ENCODE results near the gene STMP1. TPM values are rescaled to one million over a fixed set of nuclear protein-coding genes. Genes with fewer than 3 reads are reported as not detected.

Gene STMP1
- total RNA-seq, 1 experiment from 2014 or later, result 26.1 TPM

- no peak for TF ChIP-seq ATF3 (CRISPR knock-in tag; conservative IDR thresholded peaks at IDR 0.05)
- no peak for TF ChIP-seq ZNF138 (CRISPR knock-in tag; conservative IDR thresholded peaks at IDR 0.05)
- TF ChIP-seq SOX15 (CRISPR knock-in tag; IDR thresholded peaks at IDR 0.05), result no peak
- no peak for TF ChIP-seq E2F4 (CRISPR knock-in tag; IDR thresholded peaks at IDR 0.05; ENCODE audit: borderline replicate concordance, low read depth)
- TF ChIP-seq EMX1 (CRISPR knock-in tag; IDR thresholded peaks at IDR 0.05), result no peak
- no peak for TF ChIP-seq RORB (CRISPR knock-in tag; IDR thresholded peaks at IDR 0.05)
- TF ChIP-seq, protein P1, sequence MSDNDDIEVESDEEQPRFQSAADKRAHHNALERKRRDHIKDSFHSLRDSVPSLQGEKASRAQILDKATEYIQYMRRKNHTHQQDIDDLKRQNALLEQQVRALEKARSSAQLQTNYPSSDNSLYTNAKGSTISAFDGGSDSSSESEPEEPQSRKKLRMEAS (CRISPR knock-in tag; IDR thresholded peaks at IDR 0.05), result no peak
- no peak for TF ChIP-seq SP1 (CRISPR knock-in tag; conservative IDR thresholded peaks at IDR 0.05)
Observed at GRCh38 chr7:135719688-135720087, 57.4 kb downstream of the STMP1 start (continued).

GRCh38 chr7:135721198-135721820, 59.0 kb downstream of the STMP1 start:
- Mint-ChIP-seq H3K27me3 (ENCODE audit: low read depth) (no peaks in the 10 kb centered on the region), H3K4me1 (peaks cover 7% of the 10 kb centered on the region), H3K9me3 (no peaks in the 10 kb centered on the region), H3K36me3 (no peaks in the 10 kb centered on the region), H3K27ac (no peak overlapping the region), H3K4me3 (no peak overlapping the region)
- TF ChIP-seq, protein P2, sequence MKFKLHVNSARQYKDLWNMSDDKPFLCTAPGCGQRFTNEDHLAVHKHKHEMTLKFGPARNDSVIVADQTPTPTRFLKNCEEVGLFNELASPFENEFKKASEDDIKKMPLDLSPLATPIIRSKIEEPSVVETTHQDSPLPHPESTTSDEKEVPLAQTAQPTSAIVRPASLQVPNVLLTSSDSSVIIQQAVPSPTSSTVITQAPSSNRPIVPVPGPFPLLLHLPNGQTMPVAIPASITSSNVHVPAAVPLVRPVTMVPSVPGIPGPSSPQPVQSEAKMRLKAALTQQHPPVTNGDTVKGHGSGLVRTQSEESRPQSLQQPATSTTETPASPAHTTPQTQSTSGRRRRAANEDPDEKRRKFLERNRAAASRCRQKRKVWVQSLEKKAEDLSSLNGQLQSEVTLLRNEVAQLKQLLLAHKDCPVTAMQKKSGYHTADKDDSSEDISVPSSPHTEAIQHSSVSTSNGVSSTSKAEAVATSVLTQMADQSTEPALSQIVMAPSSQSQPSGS (CRISPR knock-in tag; IDR thresholded peaks at IDR 0.05; ENCODE audit: borderline replicate concordance, low read depth), result no peak
- no peak for TF ChIP-seq RORB (CRISPR knock-in tag; IDR thresholded peaks at IDR 0.05)
- TF ChIP-seq SMAD4 (CRISPR knock-in tag; IDR thresholded peaks at IDR 0.05), result no peak
- no peak for TF ChIP-seq ZNF138 (CRISPR knock-in tag; conservative IDR thresholded peaks at IDR 0.05)
- TF ChIP-seq, protein P3, sequence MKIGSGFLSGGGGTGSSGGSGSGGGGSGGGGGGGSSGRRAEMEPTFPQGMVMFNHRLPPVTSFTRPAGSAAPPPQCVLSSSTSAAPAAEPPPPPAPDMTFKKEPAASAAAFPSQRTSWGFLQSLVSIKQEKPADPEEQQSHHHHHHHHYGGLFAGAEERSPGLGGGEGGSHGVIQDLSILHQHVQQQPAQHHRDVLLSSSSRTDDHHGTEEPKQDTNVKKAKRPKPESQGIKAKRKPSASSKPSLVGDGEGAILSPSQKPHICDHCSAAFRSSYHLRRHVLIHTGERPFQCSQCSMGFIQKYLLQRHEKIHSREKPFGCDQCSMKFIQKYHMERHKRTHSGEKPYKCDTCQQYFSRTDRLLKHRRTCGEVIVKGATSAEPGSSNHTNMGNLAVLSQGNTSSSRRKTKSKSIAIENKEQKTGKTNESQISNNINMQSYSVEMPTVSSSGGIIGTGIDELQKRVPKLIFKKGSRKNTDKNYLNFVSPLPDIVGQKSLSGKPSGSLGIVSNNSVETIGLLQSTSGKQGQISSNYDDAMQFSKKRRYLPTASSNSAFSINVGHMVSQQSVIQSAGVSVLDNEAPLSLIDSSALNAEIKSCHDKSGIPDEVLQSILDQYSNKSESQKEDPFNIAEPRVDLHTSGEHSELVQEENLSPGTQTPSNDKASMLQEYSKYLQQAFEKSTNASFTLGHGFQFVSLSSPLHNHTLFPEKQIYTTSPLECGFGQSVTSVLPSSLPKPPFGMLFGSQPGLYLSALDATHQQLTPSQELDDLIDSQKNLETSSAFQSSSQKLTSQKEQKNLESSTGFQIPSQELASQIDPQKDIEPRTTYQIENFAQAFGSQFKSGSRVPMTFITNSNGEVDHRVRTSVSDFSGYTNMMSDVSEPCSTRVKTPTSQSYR (CRISPR knock-in tag; IDR thresholded peaks at IDR 0.05), result no peak
- ATAC-seq (peak; percentile 80), DNase-seq (ENCODE audit: low spot score) (no peak)
- POLR2A ChIA-PET, result interaction anchor here (1.2 kb wide), 1 partner anchor 16 kb away, joined by 3 read pairs; no protein-coding TSS in a partner anchor
- CTCF ChIA-PET, result interaction anchor here (0.6 to 1.6 kb wide), 4 partner anchors 9 to 191 kb away, joined by 3 to 15 read pairs (median 4); no protein-coding TSS in a partner anchor

DNA sequence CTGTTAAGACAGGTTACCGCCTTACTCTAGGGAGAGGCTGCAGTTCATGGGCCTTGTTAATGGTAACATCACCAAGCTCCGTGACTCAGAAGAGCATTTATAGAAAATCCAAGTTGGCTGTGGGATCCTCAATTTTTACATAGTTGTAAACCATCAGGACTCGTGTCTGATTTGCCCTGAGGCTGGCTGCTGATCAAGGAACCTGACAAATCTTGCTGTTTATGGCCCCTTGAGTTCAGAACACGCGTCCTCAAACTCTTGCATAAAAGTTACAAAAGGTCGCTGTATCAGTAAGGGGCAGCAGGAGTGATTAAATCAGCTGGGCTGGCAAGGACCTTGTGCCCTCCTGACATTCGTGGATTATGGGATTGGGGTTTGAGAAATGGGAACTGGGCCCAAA, 61.1 kb downstream of the STMP1 start:
- H3K4me1 Mint-ChIP-seq, result peaks cover 19% of the 10 kb centered on the region
- H3K4me3 Mint-ChIP-seq, result no peak overlapping the region
- H3K27ac Mint-ChIP-seq, result no peak overlapping the region
- no peaks in the 10 kb centered on the region for H3K36me3 Mint-ChIP-seq
- no peak for DNase-seq (ENCODE audit: low spot score)
- CTCF ChIA-PET, result interaction anchor here (1.8 kb wide), 1 partner anchor 12 kb away, joined by 11 read pairs; no protein-coding TSS in a partner anchor
- POLR2A ChIA-PET, result no interaction called here
- no peaks in the 10 kb centered on the region for H3K27me3 Mint-ChIP-seq (ENCODE audit: low read depth)
- no peaks in the 10 kb centered on the region for H3K9me3 Mint-ChIP-seq
- ATAC-seq, result no peak
- TF ChIP-seq GRHL2 (CRISPR knock-in tag; IDR thresholded peaks at IDR 0.05; ENCODE audit: insufficient replicate concordance, severe bottlenecking) (no peak), GTF2I (CRISPR knock-in tag; conservative IDR thresholded peaks at IDR 0.05) (no peak), PRDM15 (CRISPR knock-in tag; IDR thresholded peaks at IDR 0.05) (no peak), NR3C1 (CRISPR knock-in tag; conservative IDR thresholded peaks at IDR 0.05; ENCODE audit: low read depth) (no peak), ESRRA (CRISPR knock-in tag; IDR thresholded peaks at IDR 0.05; ENCODE audit: borderline replicate concordance) (no peak)
- TF ChIP-seq, protein P4, sequence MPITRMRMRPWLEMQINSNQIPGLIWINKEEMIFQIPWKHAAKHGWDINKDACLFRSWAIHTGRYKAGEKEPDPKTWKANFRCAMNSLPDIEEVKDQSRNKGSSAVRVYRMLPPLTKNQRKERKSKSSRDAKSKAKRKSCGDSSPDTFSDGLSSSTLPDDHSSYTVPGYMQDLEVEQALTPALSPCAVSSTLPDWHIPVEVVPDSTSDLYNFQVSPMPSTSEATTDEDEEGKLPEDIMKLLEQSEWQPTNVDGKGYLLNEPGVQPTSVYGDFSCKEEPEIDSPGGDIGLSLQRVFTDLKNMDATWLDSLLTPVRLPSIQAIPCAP (CRISPR knock-in tag; IDR thresholded peaks at IDR 0.05), result no peak
- TF ChIP-seq, protein P1 (CRISPR knock-in tag; IDR thresholded peaks at IDR 0.05), result no peak

Measured in WTC11 (cell line).